Measurements from ENCODE around the gene MOV10.

GRCh38 chr1:112722601-112723510 is 48.4 kb downstream of the MOV10 start:
- TF ChIP-seq CTCF (tag by site-specific recombination; IDR thresholded peaks at IDR 0.05) (0 out of 2 replicates have a peak, but pooled peaks have one; percentile 29), KLF9 (tag by site-specific recombination; IDR thresholded peaks at IDR 0.05; ENCODE audit: low read depth) (no peak), ZNF292 (tag by site-specific recombination; IDR thresholded peaks at IDR 0.05; ENCODE audit: borderline replicate concordance, low read depth) (no peak), PRDM6 (tag by site-specific recombination; IDR thresholded peaks at IDR 0.05) (no peak)
